Ovary (tissue), 3 donors: ENCODE results near the gene ELAVL2.

Experiments
- CTCF ChIP-seq, 3 donors: fragments of 450-650 bp in 2 of 3; fragments of 200-600 bp in 1 of 3; IDR thresholded peaks; one replicate each; pipeline versions ENCODE4 v1.5.1 to v1.8.0; 2016 to 2022; ENCODE audit warnings: antibody characterized with exemption in 3 of 3, mild to moderate bottlenecking in 1 of 3
- EP300 ChIP-seq: sonication (generic); formaldehyde crosslinking; IDR thresholded peaks from one replicate; pipeline ENCODE4 v1.6.1; 2017; ENCODE audit warnings: antibody characterized with exemption
- POLR2A ChIP-seq: fragments of 450-650 bp; IDR thresholded peaks from one replicate; pipeline ENCODE4 v1.6.1; 2017; ENCODE audit warnings: antibody characterized with exemption, mild to moderate bottlenecking, moderate library complexity
- donor health status: DM: no; HTN: no; CAD: no.

GRCh38 chr9:23741351-23741750 is 84.7 kb downstream of the ELAVL2 start:
- TF ChIP-seq POLR2A = no peak
- TF ChIP-seq CTCF (IDR thresholded peaks at IDR 0.05) = no peak
- TF ChIP-seq EP300 = no peak
